H1 (cell line): ENCODE results near the gene DES.

Source experiments
- CTCF ChIP-seq, 3 experiments: IDR thresholded peaks; 1 replicate in 2 of 3; 2 replicates in 1 of 3; pipeline versions ENCODE4 v1.5.1 to v1.6.1; 2011; ENCODE audit warnings: low read length in 3 of 3, mild to moderate bottlenecking in 3 of 3, inconsistent platforms in 2 of 3, low read depth in 1 of 3, moderate library complexity in 1 of 3; ENCODE audit not compliant: insufficient read depth in 1 of 3; ENCODE audit errors: control extremely low read depth in 1 of 3
- POLR2A ChIP-seq, 2 experiments: IDR thresholded peaks; 1 replicate in 1 of 2; 2 replicates in 1 of 2; pipeline ENCODE4 v1.6.1; 2011; ENCODE audit warnings: low read depth in 2 of 2, low read length in 2 of 2, mild to moderate bottlenecking in 2 of 2; ENCODE audit errors: control extremely low read depth in 1 of 2
- RAD21 ChIP-seq, 2 experiments: IDR thresholded peaks in 1 of 2; conservative IDR thresholded peaks in 1 of 2; 2 replicates each; pipeline ENCODE4 v1.6.1; 2011; ENCODE audit warnings: low read depth in 2 of 2, low read length in 2 of 2, improper control_type of control experiment in 1 of 2, inconsistent platforms in 1 of 2, mild to moderate bottlenecking in 1 of 2, moderate library complexity in 1 of 2
- RFX5 ChIP-seq: IDR thresholded peaks from 2 replicates; pipeline ENCODE4 v1.6.1; 2011; ENCODE audit warnings: low read depth, low read length, improper control_type of control experiment, borderline replicate concordance
- SP2 ChIP-seq: IDR thresholded peaks from 2 replicates; pipeline ENCODE4 v1.6.1; 2012; ENCODE audit warnings: mild to moderate bottlenecking, low read length, inconsistent platforms
- TAF1 ChIP-seq: IDR thresholded peaks from 2 replicates; pipeline ENCODE4 v1.6.1; 2011; ENCODE audit warnings: mild to moderate bottlenecking, low read depth, low read length

GRCh38 chr2:219405958-219406860, 12.0 kb upstream of the DES start:
- TF ChIP-seq RFX5, result no peak
- TF ChIP-seq TAF1, result no peak
- no peak for TF ChIP-seq SP2
- TF ChIP-seq CTCF (IDR thresholded peaks at IDR 0.05; ENCODE audit: control extremely low read depth in 1 of 3, insufficient read depth in 1 of 3, low read depth in 1 of 3, low read length in 3 of 3), result no peak
- TF ChIP-seq POLR2A (IDR thresholded peaks at IDR 0.05; ENCODE audit: control extremely low read depth in 1 of 2, low read depth in 2 of 2, low read length in 2 of 2), result no peak
- no peak for TF ChIP-seq RAD21 (IDR thresholded peaks at IDR 0.05 in 1 of 2, conservative IDR thresholded peaks at IDR 0.05 in 1 of 2; ENCODE audit: low read depth in 2 of 2, low read length in 2 of 2)
